K562 (cell line): ENCODE results near the gene TANGO6. TPM values are rescaled to one million over a fixed set of nuclear protein-coding genes. Genes with fewer than 3 reads are reported as not detected.

ENCODE experiments used
- ATAC-seq: fragments of 200-7000 bp; cut with Tn5 transposase; 3 replicates; pipeline ENCODE4 v1.9.1; 2020; ENCODE audit warnings: moderate library complexity
- BruUV-seq: library from RNA; stranded (reverse); fragments of 400-500 nt; replicated peaks from 2 replicates; lab custom pipeline; 2021; lab: Mats Ljungman, UMichigan
- CTCF ChIA-PET: fragments of 300-600 bp; formaldehyde crosslinking; extraction: SDS; loops from one replicate; lab custom pipeline; 2021; ENCODE audit warnings: low intra/inter-chr PET ratio; lab: Yijun Ruan, JAX
- POLR2A ChIA-PET: fragments of 300-600, 350-650 bp; sonication (Branson Sonifier 250); formaldehyde crosslinking; extraction: SDS; loops from one replicate; lab custom pipeline; 2021; ENCODE audit warnings: antibody characterized with exemption, inconsistent platforms; lab: Yijun Ruan, JAX
- DNase-seq, 4 experiments: peaks; one replicate each; pipeline versions ENCODE4 v3.0.0 to v3.0.0-alpha.2; 2011 to 2018; ENCODE audit warnings: low spot score in 3 of 4, mixed read lengths in 3 of 4; ENCODE audit errors: extremely low read depth in 1 of 4
- FAIRE-seq: peaks from 2 replicates; lab custom pipeline; 2011; peaks lifted over from hg19 to GRCh38; lab: Jason Lieb, UNC
- H2AFZ ChIP-seq: 2 replicates; pipeline ENCODE4 v1.6.0; 2011; ENCODE audit warnings: low read depth, low read length, control low read depth, inconsistent platforms
- H3K27ac ChIP-seq: fragments of 200-600 bp; 3 replicates; pipeline ENCODE4 v1.8.0; 2011; ENCODE audit warnings: low read depth, mild to moderate bottlenecking, control low read depth, inconsistent platforms, low read length, moderate library complexity, mixed read lengths; ENCODE audit errors: extremely low read depth
- H3K27me3 ChIP-seq, 2 experiments: fragments of 300-600 bp in 1 of 2; 2 replicates in 1 of 2; 3 replicates in 1 of 2; pipeline versions ENCODE4 v1.6.0 to v1.8.0; 2011; ENCODE audit warnings: inconsistent platforms in 2 of 2, low read length in 2 of 2, mild to moderate bottlenecking in 1 of 2, mixed read lengths in 1 of 2, moderate library complexity in 1 of 2; ENCODE audit not compliant: control insufficient read depth in 2 of 2, insufficient read depth in 2 of 2
- H3K36me3 ChIP-seq: fragments of 300-600 bp; 3 replicates; pipeline ENCODE4 v1.8.0; 2011; ENCODE audit warnings: mild to moderate bottlenecking, low read length, inconsistent platforms; ENCODE audit not compliant: control insufficient read depth, insufficient read depth
- H3K4me1 ChIP-seq, 2 experiments: fragments of 200-600 bp in 1 of 2; replicated peaks in 1 of 2; 2 replicates in 1 of 2; 3 replicates in 1 of 2; pipeline versions ENCODE4 v1.5.1 to v1.8.0; 2011; ENCODE audit warnings: inconsistent platforms in 2 of 2, low read length in 2 of 2, mild to moderate bottlenecking in 1 of 2, mixed read lengths in 1 of 2, moderate library complexity in 1 of 2; ENCODE audit not compliant: control insufficient read depth in 2 of 2, insufficient read depth in 2 of 2
- H3K4me2 ChIP-seq: 2 replicates; pipeline ENCODE4 v1.6.1; 2011; ENCODE audit warnings: low read length, control low read depth, inconsistent platforms, mixed read lengths; ENCODE audit not compliant: insufficient read depth
- H3K4me3 ChIP-seq: fragments of 200-600 bp; sonication (generic), shearing (Covaris generic); 2 replicates; pipeline ENCODE4 v1.5.1; 2016; ENCODE audit warnings: control low read depth, inconsistent platforms
- H3K79me2 ChIP-seq: fragments of 200-600 bp; 3 replicates; pipeline ENCODE4 v1.8.0; 2011; ENCODE audit warnings: low read length, inconsistent platforms; ENCODE audit not compliant: control insufficient read depth, insufficient read depth
- H3K9ac ChIP-seq, 2 experiments: 2 replicates each; pipeline versions ENCODE4 v1.6.0 to v1.6.1; 2011; ENCODE audit warnings: low read depth in 2 of 2, low read length in 2 of 2, control low read depth in 1 of 2, inconsistent platforms in 1 of 2, mild to moderate bottlenecking in 1 of 2, mixed read lengths in 1 of 2; ENCODE audit not compliant: insufficient read depth in 1 of 2
- H3K9me1 ChIP-seq: one replicate; pipeline ENCODE4 v1.6.0; 2011; ENCODE audit warnings: inconsistent platforms, mild to moderate bottlenecking, low read length, moderate library complexity; ENCODE audit not compliant: control insufficient read depth, insufficient read depth
- H3K9me3 ChIP-seq: replicated peaks from 2 replicates; pipeline ENCODE4 v1.5.1; 2011; ENCODE audit warnings: low read depth, low read length, inconsistent platforms; ENCODE audit not compliant: control insufficient read depth, insufficient read depth
- H4K20me1 ChIP-seq: replicated peaks from 2 replicates; pipeline ENCODE4 v1.6.1; 2011; ENCODE audit warnings: low read length, inconsistent platforms, mixed read lengths; ENCODE audit not compliant: control insufficient read depth, insufficient read depth
- MBD1 ChIP-seq: fragments of 250-450 bp; sonication (Bioruptor Pico); IDR thresholded peaks from 2 replicates; pipeline ENCODE4 v1.8.0; 2022; ENCODE audit warnings: inconsistent platforms
- WGBS: fragments of 100-300 bp; shearing (Covaris generic); methylation state at CpG from one replicate; pipeline ENCODE4 v1.1.6; 2016; ENCODE audit warnings: low coverage, mixed read lengths; ENCODE audit not compliant: insufficient coverage; ENCODE audit errors: missing lambda C conversion rate; 5-methylcytosine and 5-hydroxymethylcytosine counted together
- in situ Hi-C: fragments of 300-500 bp; cut with MboI; formaldehyde crosslinking; loops from 4 replicates; pipeline ENCODE4 v1.15.0; 2018; ENCODE audit warnings: inconsistent platforms, mixed read lengths
- intact Hi-C: fragments of 100-400 bp; cut with micrococcal nuclease; formaldehyde crosslinking; loops from 2 replicates; pipeline ENCODE4 v1.14.2; 2022
- polyA plus RNA-seq, 8 experiments: library from polyadenylated mRNA; depleted of rRNA in 4 of 8; stranded (reverse) in 5 of 8; unstranded in 3 of 8; fragments of >200 nt; fragmentation: Nextera tagmentation in 2 of 8; fragmentation: Illumina TruSeq in 1 of 8; extraction: Ambion mirVana in 2 of 8; extraction: Trizol in 1 of 8; gene quantifications; 2 replicates each; pipeline versions ENCODE4 v1.2.1 to v1.2.3, GENCODE V29; 2011 to 2014; ENCODE audit warnings: inconsistent platforms in 1 of 8, missing spikeins in 1 of 8
- total RNA-seq, 7 experiments: library from RNA; depleted of rRNA in 6 of 7; stranded (reverse); fragments of >200 nt in 6 of 7; fragmentation: Illumina TruSeq in 2 of 7; extraction: Trizol in 2 of 7; gene quantifications; 2 replicates each; pipeline versions ENCODE4 v1.2.1 to v1.2.3, GENCODE V29; 2011 to 2021; ENCODE audit warnings: low replicate concordance in 1 of 7
- TF ChIP-seq, protein P1 (sequence below): sonication (generic); formaldehyde crosslinking; IDR thresholded peaks from 2 replicates; pipeline ENCODE4 v1.8.1; 2023; ENCODE audit warnings: missing genetic modification reagents, mild to moderate bottlenecking, borderline replicate concordance

Gene TANGO6
- total and polyA plus RNA-seq, 9 of the 15 experiments (the other 6 are each of a cell fraction or from before 2014, with no cell fraction given), result 1.6 to 15.2 (median 9.6) TPM

- H3K27ac ChIP-seq, result no peak overlapping the region
- BruUV-seq, result no TSS peak
- no peaks in the 10 kb centered on the region for H3K27me3 ChIP-seq
These were observed 51.4 kb downstream of the TANGO6 start for GRCh38 chr16:68894714-68895113.

More at GRCh38 chr16:68894714-68895113, 51.4 kb downstream of the TANGO6 start:
- no peak overlapping the region for H2AFZ ChIP-seq
- ChIA-PET POLR2A (interaction anchor here (0.7 kb wide), 1 partner anchor 14 kb away, joined by 4 read pairs; no protein-coding TSS in a partner anchor), CTCF (no interaction called here)
- no peak overlapping the region for H3K4me3 ChIP-seq
- ATAC-seq (no peak), DNase-seq (no peak), FAIRE-seq (no peak)
- in situ Hi-C loops, result no loop called here
- no peaks in the 10 kb centered on the region for H3K9me3 ChIP-seq
- no peaks in the 10 kb centered on the region for H3K36me3 ChIP-seq
- no peaks in the 10 kb centered on the region for H3K79me2 ChIP-seq
- no peaks in the 10 kb centered on the region for H4K20me1 ChIP-seq
- 66% methylated on average over 5 of the region's 5 CpGs for WGBS
- no peak overlapping the region for H3K4me2 ChIP-seq
- no peaks in the 10 kb centered on the region for H3K4me1 ChIP-seq
- no peak overlapping the region for H3K9ac ChIP-seq
- intact Hi-C loops, result no loop called here
- TF ChIP-seq MBD1 (CRISPR knock-in tag), result no peak
- TF ChIP-seq, protein P1, sequence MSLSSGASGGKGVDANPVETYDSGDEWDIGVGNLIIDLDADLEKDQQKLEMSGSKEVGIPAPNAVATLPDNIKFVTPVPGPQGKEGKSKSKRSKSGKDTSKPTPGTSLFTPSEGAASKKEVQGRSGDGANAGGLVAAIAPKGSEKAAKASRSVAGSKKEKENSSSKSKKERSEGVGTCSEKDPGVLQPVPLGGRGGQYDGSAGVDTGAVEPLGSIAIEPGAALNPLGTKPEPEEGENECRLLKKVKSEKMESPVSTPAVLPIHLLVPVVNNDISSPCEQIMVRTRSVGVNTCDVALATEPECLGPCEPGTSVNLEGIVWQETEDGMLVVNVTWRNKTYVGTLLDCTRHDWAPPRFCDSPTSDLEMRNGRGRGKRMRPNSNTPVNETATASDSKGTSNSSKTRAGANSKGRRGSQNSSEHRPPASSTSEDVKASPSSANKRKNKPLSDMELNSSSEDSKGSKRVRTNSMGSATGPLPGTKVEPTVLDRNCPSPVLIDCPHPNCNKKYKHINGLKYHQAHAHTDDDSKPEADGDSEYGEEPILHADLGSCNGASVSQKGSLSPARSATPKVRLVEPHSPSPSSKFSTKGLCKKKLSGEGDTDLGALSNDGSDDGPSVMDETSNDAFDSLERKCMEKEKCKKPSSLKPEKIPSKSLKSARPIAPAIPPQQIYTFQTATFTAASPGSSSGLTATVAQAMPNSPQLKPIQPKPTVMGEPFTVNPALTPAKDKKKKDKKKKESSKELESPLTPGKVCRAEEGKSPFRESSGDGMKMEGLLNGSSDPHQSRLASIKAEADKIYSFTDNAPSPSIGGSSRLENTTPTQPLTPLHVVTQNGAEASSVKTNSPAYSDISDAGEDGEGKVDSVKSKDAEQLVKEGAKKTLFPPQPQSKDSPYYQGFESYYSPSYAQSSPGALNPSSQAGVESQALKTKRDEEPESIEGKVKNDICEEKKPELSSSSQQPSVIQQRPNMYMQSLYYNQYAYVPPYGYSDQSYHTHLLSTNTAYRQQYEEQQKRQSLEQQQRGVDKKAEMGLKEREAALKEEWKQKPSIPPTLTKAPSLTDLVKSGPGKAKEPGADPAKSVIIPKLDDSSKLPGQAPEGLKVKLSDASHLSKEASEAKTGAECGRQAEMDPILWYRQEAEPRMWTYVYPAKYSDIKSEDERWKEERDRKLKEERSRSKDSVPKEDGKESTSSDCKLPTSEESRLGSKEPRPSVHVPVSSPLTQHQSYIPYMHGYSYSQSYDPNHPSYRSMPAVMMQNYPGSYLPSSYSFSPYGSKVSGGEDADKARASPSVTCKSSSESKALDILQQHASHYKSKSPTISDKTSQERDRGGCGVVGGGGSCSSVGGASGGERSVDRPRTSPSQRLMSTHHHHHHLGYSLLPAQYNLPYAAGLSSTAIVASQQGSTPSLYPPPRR (CRISPR knock-in tag), result no peak
- no peaks in the 10 kb centered on the region for H3K9me1 ChIP-seq
